ENCODE measurements around the gene ZWILCH. TPM values are rescaled to one million over a fixed set of nuclear protein-coding genes. Genes with fewer than 3 reads are reported as not detected.
"Not testable (repeated sequence)": the region's sequence is repeated elsewhere in the genome, so short reads cannot be mapped to it uniquely, and the experiment has no call there.

ZWILCH gene
- total and polyA plus RNA-seq, 5 donors = 0.95 to 3.7 (median 2.3) TPM

DNA sequence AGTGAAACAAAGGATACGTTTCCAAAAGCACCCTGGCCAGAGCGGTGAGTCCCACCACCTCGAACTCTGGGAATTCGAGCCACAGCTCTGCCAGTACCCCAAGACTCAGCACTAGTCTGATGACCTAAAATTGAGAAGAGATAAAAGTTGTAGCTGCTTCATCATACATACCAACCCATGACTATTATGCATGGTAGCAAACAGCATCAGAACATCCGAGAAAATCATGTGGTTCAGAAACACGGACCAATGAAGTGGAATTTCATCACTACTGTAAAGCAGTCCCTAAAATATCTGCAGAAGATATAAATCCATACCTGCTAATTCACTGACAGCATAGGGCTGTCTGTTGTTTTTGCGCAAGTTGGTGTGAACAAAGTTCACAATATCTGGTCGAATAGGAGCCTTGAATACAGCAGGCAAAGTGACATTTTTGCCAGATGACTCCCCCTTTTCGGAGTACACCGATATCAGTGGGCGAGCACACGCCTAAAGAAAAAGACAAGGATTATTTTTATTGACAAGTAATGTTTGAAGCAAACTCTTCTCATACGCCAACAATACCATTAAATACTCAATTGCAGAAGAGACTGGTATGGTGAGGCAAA lies 2.0 kb upstream of the ZWILCH start:
- H3K4me1 ChIP-seq (ENCODE audit: control insufficient read depth, insufficient read depth, low read length); DNase-seq; H3K9me3 ChIP-seq (ENCODE audit: control insufficient read depth, low read length); H3K27ac ChIP-seq (ENCODE audit: low read length); H3K27me3 ChIP-seq (ENCODE audit: control insufficient read depth, insufficient read depth); ATAC-seq; intact Hi-C loops (cut with DNase I): not testable (repeated sequence)
- WGBS = 49% methylated on average over 13 of the region's 13 CpGs
- H3K4me3 ChIP-seq (ENCODE audit: low read length) = peak overlapping the region; percentile 75

DNA sequence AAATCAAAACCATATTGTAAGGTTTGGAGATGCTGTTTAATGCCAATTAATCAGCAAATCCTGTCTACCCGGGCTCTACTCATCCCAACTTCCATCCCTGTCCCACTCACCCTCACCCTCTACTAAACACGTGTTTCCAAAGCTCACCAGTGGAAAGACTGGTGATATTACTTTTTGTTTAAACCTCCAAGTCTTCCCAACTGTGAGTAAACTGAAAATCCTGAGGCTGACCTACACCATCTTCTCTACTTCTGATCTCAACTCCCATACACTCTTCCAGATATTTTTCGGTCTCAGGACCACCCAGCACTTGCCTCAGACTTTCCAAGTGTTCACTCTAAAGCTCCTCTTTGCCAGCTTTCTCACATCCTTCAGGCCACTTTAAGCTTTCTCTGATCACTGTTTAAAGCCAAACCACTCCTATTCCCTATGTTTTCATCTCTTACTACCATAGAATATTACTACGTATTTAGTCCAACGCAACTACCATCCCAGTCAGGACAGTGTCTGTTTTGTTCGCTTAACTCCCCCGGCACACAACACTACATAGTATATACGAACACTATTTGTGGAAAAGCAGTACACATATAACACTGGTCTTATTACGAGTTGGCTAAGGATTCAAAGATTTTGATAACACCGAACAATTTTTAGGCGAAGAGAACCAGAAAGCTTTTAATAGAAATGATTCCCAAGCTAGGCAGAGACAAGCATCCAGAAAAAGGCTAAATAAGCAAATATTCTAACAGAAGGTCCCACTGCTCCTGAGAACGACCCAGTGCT lies 1.2 kb upstream of the ZWILCH start:
- Histone ChIP-seq H3K4me3 (ENCODE audit: low read length) (peak overlapping the region; percentile 75), H3K27me3 (ENCODE audit: control insufficient read depth, insufficient read depth) (no peaks in the 10 kb centered on the region), H3K27ac (ENCODE audit: low read length) (peak overlapping the region; percentile 94), H3K9me3 (ENCODE audit: control insufficient read depth, low read length) (no peaks in the 10 kb centered on the region), H3K4me1 (ENCODE audit: control insufficient read depth, insufficient read depth, low read length) (no peaks in the 10 kb centered on the region)
- intact Hi-C loops (cut with DNase I) = loop anchor here in 1 of 4 donors (2.0 kb wide), 1 partner anchor 117 kb away; the partner anchor contains the start of gene MAP2K1
- DNase-seq (no peak), ATAC-seq (peak in 1 of 2 donors; percentile 1)
- under 1% methylated on average over 12 of the region's 12 CpGs for WGBS

DNA sequence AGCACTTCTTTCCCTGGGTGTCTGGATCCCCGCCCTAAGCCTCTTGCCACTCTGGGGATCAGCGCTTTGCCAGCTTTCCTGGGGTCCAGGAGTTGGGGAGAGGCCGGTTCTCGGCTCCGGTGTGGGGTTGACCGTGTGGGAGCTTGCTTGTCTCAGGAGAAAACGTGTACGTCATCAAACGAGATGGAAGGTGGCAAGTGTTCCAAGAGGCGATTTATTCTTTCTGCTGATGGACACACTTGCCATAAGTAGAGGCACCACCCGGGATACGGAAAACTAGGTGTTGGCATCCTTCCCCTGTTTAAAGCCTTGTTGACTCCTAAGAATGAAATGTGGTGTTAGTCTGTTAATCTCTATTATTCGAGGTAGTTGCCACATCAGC lies 295 bp downstream of the ZWILCH start:
- Histone ChIP-seq H3K9me3 (ENCODE audit: control insufficient read depth, low read length) (no peaks in the 10 kb centered on the region), H3K4me1 (ENCODE audit: control insufficient read depth, insufficient read depth, low read length) (no peaks in the 10 kb centered on the region), H3K4me3 (ENCODE audit: low read length) (peak overlapping the region; percentile 75), H3K27ac (ENCODE audit: low read length) (peak overlapping the region; percentile 94), H3K27me3 (ENCODE audit: control insufficient read depth, insufficient read depth) (no peaks in the 10 kb centered on the region)
- intact Hi-C loops (cut with DNase I) = loop anchor here in 1 of 4 donors (2.0 kb wide), 1 partner anchor 119 kb away; the partner anchor contains the start of gene MAP2K1
- WGBS = 0% methylated on average over 13 of the region's 13 CpGs
- DNase-seq (no peak), ATAC-seq (no peak)

DNA sequence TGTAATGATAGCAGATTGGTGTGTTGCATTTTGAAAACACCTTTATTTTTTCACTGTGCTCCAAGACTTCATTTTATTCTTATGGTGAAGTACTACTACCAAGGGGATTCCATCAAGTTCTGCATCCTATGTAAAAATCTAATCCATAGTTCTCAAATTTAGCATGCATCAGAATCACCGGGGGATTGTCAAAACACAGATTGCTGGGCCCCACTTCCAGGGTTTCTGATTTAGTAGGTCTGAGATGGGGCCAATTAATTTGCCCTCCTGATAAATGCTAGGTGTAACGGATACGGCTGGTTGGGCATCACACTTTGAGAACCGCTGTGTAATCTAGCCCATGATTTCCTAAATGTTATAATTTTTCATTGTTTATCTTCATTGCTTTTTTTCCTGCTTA lies 692 bp downstream of the ZWILCH start:
- Histone ChIP-seq H3K4me1 (ENCODE audit: control insufficient read depth, insufficient read depth, low read length) (no peaks in the 10 kb centered on the region), H3K27me3 (ENCODE audit: control insufficient read depth, insufficient read depth) (no peaks in the 10 kb centered on the region), H3K4me3 (ENCODE audit: low read length) (peak overlapping the region; percentile 75), H3K27ac (ENCODE audit: low read length) (no peak overlapping the region), H3K9me3 (ENCODE audit: control insufficient read depth, low read length) (no peaks in the 10 kb centered on the region)
- ATAC-seq = no peak
- 32% methylated on average over 4 of the region's 4 CpGs for WGBS
- intact Hi-C loops (cut with DNase I) = loop anchor here in 1 of 4 donors (2.0 kb wide), 1 partner anchor 119 kb away; the partner anchor contains the start of gene MAP2K1
- DNase-seq = no peak

DNA sequence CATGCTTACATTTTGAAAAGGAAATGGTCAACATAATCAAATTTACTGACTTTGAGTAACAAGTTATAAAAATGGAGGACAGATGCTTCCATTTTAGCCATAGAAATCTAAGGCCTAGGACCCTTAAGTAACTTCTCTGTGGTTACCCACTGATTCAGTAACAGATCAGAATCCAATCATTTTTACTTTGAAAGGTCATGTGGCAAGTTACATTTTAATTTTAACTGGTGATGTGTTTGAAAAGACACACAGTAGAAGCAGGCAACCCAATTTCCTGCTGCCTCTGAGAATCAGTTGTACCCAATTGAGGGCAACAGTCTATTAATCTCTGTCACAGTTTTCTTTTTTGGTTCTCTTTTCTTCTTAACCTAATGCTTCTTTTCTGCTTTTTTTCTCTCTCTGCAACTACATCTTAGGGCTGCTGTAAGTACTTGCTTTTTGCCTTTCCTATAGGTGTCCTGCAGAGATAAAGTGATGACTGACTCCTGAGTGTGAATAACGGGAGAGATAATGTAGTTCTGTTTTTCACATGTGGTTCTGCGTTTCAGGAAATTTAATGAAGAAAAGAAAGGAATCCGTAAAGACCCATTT lies 3.3 kb downstream of the ZWILCH start:
- Histone ChIP-seq H3K9me3 (ENCODE audit: control insufficient read depth, low read length) (no peaks in the 10 kb centered on the region), H3K27ac (ENCODE audit: low read length) (no peak overlapping the region), H3K4me1 (ENCODE audit: control insufficient read depth, insufficient read depth, low read length) (no peaks in the 10 kb centered on the region), H3K27me3 (ENCODE audit: control insufficient read depth, insufficient read depth) (no peaks in the 10 kb centered on the region), H3K4me3 (ENCODE audit: low read length) (no peak overlapping the region)
- DNase-seq = no peak
- ATAC-seq = no peak
- 84% methylated on average over 3 of the region's 3 CpGs for WGBS
- intact Hi-C loops (cut with DNase I) = no loop called here

DNA sequence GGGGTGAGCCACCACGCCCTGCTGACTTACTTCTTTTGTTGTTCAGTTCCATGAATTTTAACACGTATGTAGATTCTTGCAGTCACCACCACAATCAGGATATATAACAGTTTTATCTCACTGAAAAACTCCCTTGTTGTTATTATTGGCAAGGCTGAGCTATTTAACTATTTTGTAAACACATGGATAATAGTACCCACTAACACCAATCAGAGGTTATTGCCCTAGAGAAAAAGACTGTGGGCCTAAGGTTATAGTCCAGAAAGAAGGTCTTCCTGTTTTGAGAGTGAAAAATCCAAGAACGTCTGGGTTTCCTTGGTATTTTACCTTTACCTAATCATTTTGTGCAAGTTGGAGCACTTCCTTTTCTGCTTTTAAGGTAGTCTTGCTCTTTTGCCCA lies 9.5 kb downstream of the ZWILCH start:
- intact Hi-C loops (cut with DNase I) = no loop called here
- H3K27me3 ChIP-seq (ENCODE audit: control insufficient read depth, insufficient read depth) = no peaks in the 10 kb centered on the region
- H3K4me3 ChIP-seq (ENCODE audit: low read length) = no peak overlapping the region
- H3K9me3 ChIP-seq (ENCODE audit: control insufficient read depth, low read length) = no peaks in the 10 kb centered on the region
- no peaks in the 10 kb centered on the region for H3K4me1 ChIP-seq (ENCODE audit: control insufficient read depth, insufficient read depth, low read length)
- ATAC-seq (no peak), DNase-seq (no peak)
- 76% methylated on average over 3 of the region's 3 CpGs for WGBS
- no peak overlapping the region for H3K27ac ChIP-seq (ENCODE audit: low read length)

DNA sequence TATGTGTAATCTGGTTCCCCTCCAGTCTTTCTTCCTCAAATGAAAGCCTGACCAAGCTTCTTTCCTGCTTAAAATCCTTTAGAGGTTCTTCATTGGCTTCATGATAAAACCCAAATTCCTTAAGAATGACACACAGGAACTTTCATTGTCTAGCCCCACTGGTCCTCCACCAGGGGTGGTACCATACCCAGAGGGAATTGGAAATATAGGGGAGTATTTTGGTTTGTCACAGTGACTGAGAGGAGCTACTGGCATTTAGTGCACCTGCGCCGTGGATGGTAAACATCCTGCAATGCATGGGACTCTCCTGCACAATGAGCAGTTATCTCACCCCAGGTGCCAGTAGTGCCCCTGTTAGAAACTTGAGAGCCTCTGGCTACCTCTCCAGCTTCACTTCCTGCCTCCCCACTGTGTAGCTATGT lies 10.8 kb downstream of the ZWILCH start:
- H3K27me3 ChIP-seq (ENCODE audit: control insufficient read depth, insufficient read depth) = no peaks in the 10 kb centered on the region
- ATAC-seq (no peak), DNase-seq (no peak)
- H3K4me3 ChIP-seq (ENCODE audit: low read length) = no peak overlapping the region
- intact Hi-C loops (cut with DNase I) = no loop called here
- H3K27ac ChIP-seq (ENCODE audit: low read length) = no peak overlapping the region
- no peaks in the 10 kb centered on the region for H3K9me3 ChIP-seq (ENCODE audit: control insufficient read depth, low read length)
- H3K4me1 ChIP-seq (ENCODE audit: control insufficient read depth, insufficient read depth, low read length) = no peaks in the 10 kb centered on the region
- 93% methylated on average over 2 of the region's 2 CpGs for WGBS

DNA sequence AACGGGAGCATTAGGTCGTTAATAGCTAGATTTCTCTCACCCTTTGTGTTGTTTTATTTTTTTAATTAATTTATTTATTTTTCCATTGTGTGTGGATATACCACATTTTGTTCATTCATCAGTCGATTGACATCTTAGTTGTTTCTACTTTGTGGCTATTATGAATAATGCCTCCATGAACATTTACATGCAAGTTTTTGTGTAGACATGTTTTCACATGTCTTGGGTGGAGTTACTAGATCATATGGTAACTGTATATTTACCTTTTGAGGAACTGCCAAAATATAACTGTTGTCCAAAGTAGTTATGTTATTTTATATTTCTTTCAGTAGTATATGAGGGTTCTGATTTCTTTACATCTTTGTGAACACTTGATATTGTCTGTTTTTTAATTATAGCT lies 18.8 kb downstream of the ZWILCH start:
- H3K27me3 ChIP-seq (ENCODE audit: control insufficient read depth, insufficient read depth) = no peaks in the 10 kb centered on the region
- ATAC-seq (no peak), DNase-seq (no peak)
- H3K9me3 ChIP-seq (ENCODE audit: control insufficient read depth, low read length) = no peaks in the 10 kb centered on the region
- intact Hi-C loops (cut with DNase I) = no loop called here
- H3K4me1 ChIP-seq (ENCODE audit: control insufficient read depth, insufficient read depth, low read length) = no peaks in the 10 kb centered on the region
- WGBS = 95% methylated on average over 3 of the region's 3 CpGs
- no peak overlapping the region for H3K4me3 ChIP-seq (ENCODE audit: low read length)
- no peak overlapping the region for H3K27ac ChIP-seq (ENCODE audit: low read length)

DNA sequence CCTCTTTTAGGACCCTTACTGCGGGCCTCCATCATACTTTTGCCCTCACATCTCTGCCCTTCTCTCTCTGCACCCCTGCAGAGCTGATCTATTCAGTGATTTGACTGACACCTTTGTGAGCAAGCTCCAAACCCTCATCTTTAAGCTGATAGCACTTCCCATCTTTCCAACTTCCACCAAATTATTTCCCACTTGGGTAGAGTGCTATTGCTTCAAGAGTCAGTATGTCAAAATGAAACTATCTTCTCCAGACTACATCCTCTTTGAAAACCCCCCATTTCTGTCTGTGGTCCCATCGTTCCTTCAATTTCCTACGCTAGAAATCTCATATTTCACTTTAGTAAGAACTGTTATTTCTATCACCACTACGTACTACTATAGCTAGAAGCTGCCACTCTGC lies 19.7 kb downstream of the ZWILCH start:
- ATAC-seq (no peak), DNase-seq (no peak)
- WGBS = 90% methylated on average over 4 of the region's 4 CpGs
- Histone ChIP-seq H3K27ac (ENCODE audit: low read length) (no peak overlapping the region), H3K9me3 (ENCODE audit: control insufficient read depth, low read length) (no peaks in the 10 kb centered on the region), H3K4me1 (ENCODE audit: control insufficient read depth, insufficient read depth, low read length) (no peaks in the 10 kb centered on the region), H3K4me3 (ENCODE audit: low read length) (no peak overlapping the region), H3K27me3 (ENCODE audit: control insufficient read depth, insufficient read depth) (no peaks in the 10 kb centered on the region)
- intact Hi-C loops (cut with DNase I) = no loop called here

DNA sequence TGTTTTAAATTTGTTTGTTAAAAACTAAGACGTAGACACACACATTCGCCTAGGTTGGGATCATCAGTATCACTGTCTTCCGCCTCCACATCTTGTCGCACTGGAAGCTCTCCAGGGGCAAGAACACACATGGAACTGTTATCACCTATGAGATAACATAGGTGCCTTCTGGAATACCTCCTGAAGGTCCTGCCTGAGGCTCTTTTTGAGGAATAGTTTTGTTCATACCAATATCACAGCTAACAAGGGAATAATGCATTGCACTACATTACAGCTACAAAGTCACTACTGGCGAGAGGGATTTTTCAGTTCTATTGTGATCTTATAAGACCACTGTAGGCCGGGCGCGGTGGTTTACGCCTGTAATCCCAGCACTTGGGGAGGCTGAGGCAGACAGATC lies 29.9 kb downstream of the ZWILCH start:
- H3K27ac ChIP-seq (ENCODE audit: low read length) = no peak overlapping the region
- ATAC-seq (no peak), DNase-seq (no peak)
- 90% methylated on average over 9 of the region's 9 CpGs for WGBS
- no peak overlapping the region for H3K4me3 ChIP-seq (ENCODE audit: low read length)
- H3K4me1 ChIP-seq (ENCODE audit: control insufficient read depth, insufficient read depth, low read length) = no peaks in the 10 kb centered on the region
- intact Hi-C loops (cut with DNase I) = no loop called here
- H3K27me3 ChIP-seq (ENCODE audit: control insufficient read depth, insufficient read depth) = no peaks in the 10 kb centered on the region
- H3K9me3 ChIP-seq (ENCODE audit: control insufficient read depth, low read length) = no peaks in the 10 kb centered on the region

DNA sequence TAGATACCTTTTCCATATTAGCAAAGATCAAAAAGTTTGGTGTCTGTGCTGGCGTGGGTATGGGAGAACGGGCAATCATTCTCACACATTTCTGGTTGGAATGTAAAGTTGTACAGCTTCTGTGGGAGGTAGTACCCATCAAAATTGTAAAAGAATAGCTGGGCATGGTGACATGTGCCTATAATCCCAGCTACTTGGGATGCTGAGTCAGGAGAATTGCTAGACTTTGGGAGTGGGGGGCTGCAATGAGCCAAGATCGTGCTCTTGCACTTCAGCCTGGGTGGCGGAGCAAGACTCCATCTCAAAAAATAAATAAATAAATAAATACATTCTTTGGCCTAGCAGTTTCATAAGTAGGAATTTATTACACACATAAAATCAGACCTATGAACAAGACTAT lies 37.8 kb downstream of the ZWILCH start:
- intact Hi-C loops (cut with DNase I) = no loop called here
- 97% methylated on average over 4 of the region's 4 CpGs for WGBS
- no peak overlapping the region for H3K4me3 ChIP-seq (ENCODE audit: low read length)

More for the DNA sequence above, 37.8 kb downstream of the ZWILCH start:
- Histone ChIP-seq H3K9me3 (ENCODE audit: control insufficient read depth, low read length) (no peaks in the 10 kb centered on the region), H3K27ac (ENCODE audit: low read length) (no peak overlapping the region), H3K4me1 (ENCODE audit: control insufficient read depth, insufficient read depth, low read length) (no peaks in the 10 kb centered on the region), H3K27me3 (ENCODE audit: control insufficient read depth, insufficient read depth) (no peaks in the 10 kb centered on the region)
- DNase-seq (no peak), ATAC-seq (no peak)

Data from right cardiac atrium (tissue), 5 donors.